Measurements from ENCODE around the gene KCNJ15.

DNA sequence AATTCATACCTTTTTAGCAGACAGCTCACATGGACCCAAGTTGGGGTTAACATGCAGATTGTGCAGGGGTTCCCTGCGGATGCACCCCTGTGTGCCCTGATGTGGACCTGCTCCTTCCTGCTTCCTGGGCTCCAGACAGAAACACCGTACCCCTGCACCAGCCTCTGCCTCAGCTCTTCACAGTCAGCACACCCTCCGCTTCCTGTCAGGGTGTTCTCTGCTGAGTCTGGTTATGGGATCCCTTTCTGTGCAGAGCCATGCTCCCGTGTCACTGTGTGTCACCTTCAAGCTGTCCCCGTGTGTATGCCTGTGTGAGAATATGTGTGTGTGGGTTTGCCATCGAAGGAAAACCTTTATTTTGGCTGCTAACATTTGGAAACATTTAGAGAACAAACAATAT is 48.7 kb upstream of the KCNJ15 start:
- TF ChIP-seq, protein P1, sequence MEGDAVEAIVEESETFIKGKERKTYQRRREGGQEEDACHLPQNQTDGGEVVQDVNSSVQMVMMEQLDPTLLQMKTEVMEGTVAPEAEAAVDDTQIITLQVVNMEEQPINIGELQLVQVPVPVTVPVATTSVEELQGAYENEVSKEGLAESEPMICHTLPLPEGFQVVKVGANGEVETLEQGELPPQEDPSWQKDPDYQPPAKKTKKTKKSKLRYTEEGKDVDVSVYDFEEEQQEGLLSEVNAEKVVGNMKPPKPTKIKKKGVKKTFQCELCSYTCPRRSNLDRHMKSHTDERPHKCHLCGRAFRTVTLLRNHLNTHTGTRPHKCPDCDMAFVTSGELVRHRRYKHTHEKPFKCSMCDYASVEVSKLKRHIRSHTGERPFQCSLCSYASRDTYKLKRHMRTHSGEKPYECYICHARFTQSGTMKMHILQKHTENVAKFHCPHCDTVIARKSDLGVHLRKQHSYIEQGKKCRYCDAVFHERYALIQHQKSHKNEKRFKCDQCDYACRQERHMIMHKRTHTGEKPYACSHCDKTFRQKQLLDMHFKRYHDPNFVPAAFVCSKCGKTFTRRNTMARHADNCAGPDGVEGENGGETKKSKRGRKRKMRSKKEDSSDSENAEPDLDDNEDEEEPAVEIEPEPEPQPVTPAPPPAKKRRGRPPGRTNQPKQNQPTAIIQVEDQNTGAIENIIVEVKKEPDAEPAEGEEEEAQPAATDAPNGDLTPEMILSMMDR (IDR thresholded peaks at IDR 0.05), result no peak
- TF ChIP-seq POLR2A (IDR thresholded peaks at IDR 0.05; ENCODE audit: low read length) (no peak), HOXA7 (CRISPR knock-in tag; IDR thresholded peaks at IDR 0.05) (no peak), CHD4 (IDR thresholded peaks at IDR 0.05; ENCODE audit: borderline replicate concordance) (no peak), RAD21 (conservative IDR thresholded peaks at IDR 0.05 in 1 of 2, IDR thresholded peaks at IDR 0.05 in 1 of 2) (no peak), CHD2 (IDR thresholded peaks at IDR 0.05; ENCODE audit: low read length, partially characterized antibody) (no peak)
- TF ChIP-seq, protein P2, sequence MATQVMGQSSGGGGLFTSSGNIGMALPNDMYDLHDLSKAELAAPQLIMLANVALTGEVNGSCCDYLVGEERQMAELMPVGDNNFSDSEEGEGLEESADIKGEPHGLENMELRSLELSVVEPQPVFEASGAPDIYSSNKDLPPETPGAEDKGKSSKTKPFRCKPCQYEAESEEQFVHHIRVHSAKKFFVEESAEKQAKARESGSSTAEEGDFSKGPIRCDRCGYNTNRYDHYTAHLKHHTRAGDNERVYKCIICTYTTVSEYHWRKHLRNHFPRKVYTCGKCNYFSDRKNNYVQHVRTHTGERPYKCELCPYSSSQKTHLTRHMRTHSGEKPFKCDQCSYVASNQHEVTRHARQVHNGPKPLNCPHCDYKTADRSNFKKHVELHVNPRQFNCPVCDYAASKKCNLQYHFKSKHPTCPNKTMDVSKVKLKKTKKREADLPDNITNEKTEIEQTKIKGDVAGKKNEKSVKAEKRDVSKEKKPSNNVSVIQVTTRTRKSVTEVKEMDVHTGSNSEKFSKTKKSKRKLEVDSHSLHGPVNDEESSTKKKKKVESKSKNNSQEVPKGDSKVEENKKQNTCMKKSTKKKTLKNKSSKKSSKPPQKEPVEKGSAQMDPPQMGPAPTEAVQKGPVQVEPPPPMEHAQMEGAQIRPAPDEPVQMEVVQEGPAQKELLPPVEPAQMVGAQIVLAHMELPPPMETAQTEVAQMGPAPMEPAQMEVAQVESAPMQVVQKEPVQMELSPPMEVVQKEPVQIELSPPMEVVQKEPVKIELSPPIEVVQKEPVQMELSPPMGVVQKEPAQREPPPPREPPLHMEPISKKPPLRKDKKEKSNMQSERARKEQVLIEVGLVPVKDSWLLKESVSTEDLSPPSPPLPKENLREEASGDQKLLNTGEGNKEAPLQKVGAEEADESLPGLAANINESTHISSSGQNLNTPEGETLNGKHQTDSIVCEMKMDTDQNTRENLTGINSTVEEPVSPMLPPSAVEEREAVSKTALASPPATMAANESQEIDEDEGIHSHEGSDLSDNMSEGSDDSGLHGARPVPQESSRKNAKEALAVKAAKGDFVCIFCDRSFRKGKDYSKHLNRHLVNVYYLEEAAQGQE (IDR thresholded peaks at IDR 0.05), result no peak
- TF ChIP-seq, protein P3, sequence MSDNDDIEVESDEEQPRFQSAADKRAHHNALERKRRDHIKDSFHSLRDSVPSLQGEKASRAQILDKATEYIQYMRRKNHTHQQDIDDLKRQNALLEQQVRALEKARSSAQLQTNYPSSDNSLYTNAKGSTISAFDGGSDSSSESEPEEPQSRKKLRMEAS (IDR thresholded peaks at IDR 0.05), result no peak
